PC-3 (cell line): ENCODE measurements around the gene ABCD4.

Source experiments
- EZH2 ChIP-seq: fragments of 300-600 bp; sonication (generic); IDR thresholded peaks from one replicate; pipeline ENCODE4 v1.6.1; 2017; ENCODE audit warnings: antibody characterized with exemption, mild to moderate bottlenecking, low read length; ENCODE audit not compliant: unreplicated experiment
- TF ChIP-seq, protein P1 (sequence below): fragments of 300-600 bp; sonication (generic); conservative IDR thresholded peaks from 2 replicates; pipeline ENCODE4 v1.5.1; 2017; ENCODE audit warnings: antibody characterized with exemption, low read depth, mild to moderate bottlenecking, low read length

- no peak for TF ChIP-seq EZH2
- TF ChIP-seq, protein P1, sequence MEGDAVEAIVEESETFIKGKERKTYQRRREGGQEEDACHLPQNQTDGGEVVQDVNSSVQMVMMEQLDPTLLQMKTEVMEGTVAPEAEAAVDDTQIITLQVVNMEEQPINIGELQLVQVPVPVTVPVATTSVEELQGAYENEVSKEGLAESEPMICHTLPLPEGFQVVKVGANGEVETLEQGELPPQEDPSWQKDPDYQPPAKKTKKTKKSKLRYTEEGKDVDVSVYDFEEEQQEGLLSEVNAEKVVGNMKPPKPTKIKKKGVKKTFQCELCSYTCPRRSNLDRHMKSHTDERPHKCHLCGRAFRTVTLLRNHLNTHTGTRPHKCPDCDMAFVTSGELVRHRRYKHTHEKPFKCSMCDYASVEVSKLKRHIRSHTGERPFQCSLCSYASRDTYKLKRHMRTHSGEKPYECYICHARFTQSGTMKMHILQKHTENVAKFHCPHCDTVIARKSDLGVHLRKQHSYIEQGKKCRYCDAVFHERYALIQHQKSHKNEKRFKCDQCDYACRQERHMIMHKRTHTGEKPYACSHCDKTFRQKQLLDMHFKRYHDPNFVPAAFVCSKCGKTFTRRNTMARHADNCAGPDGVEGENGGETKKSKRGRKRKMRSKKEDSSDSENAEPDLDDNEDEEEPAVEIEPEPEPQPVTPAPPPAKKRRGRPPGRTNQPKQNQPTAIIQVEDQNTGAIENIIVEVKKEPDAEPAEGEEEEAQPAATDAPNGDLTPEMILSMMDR: no peak
Observed at GRCh38 chr14:74314576-74314975, 11.8 kb upstream of the ABCD4 start.
